Measurements from ENCODE around the gene ZNF175. TPM values are rescaled to one million over a fixed set of nuclear protein-coding genes. Genes with fewer than 3 reads are reported as not detected.

Gene ZNF175
- polyA plus RNA-seq, 1 donor (not counting 4 experiments of a cell fraction or from before 2014, with no cell fraction given), result 3.8 TPM

GRCh38 chr19:51565583-51565982, 5.5 kb upstream of the ZNF175 start:
- Histone ChIP-seq H3K9ac (ENCODE audit: control insufficient read depth, extremely low read depth, insufficient read depth, low read length) (no peak overlapping the region), H3K27ac (ENCODE audit: control insufficient read depth, insufficient read depth, low read length) (no peak overlapping the region), H3K4me2 (ENCODE audit: control insufficient read depth, extremely low read depth, insufficient read depth, low read depth, low read length) (no peak overlapping the region), H3K9me1 (ENCODE audit: control insufficient read depth, extremely low read depth, insufficient read depth, low read length) (no peaks in the 10 kb centered on the region), H3K4me3 (ENCODE audit: control insufficient read depth in 2 of 3, extremely low read depth in 1 of 3, insufficient read depth in 2 of 3, low read depth in 1 of 3, low read length in 3 of 3) (no peak overlapping the region), H4K20me1 (ENCODE audit: control insufficient read depth, extremely low read depth, insufficient read depth, low read length) (no peaks in the 10 kb centered on the region), H3K36me3 (ENCODE audit: control insufficient read depth in 2 of 2, extremely low read depth in 1 of 2, insufficient read depth in 2 of 2, low read length in 2 of 2) (no peaks in the 10 kb centered on the region), H3K9me3 (ENCODE audit: control insufficient read depth, low read depth, low read length) (no peaks in the 10 kb centered on the region), H2AFZ (ENCODE audit: control insufficient read depth, low read length) (no peak overlapping the region), H3K27me3 (ENCODE audit: control insufficient read depth, extremely low read depth, insufficient read depth, low read length) (no peaks in the 10 kb centered on the region), H3K79me2 (ENCODE audit: control insufficient read depth, insufficient read depth, low read length) (no peaks in the 10 kb centered on the region), H3K4me1 (ENCODE audit: control insufficient read depth, extremely low read depth, insufficient read depth, low read length) (no peaks in the 10 kb centered on the region)
- dilution Hi-C loops (cut with MboI; ENCODE audit: extremely low pct_ligation_motif_present, low sequenced_read_pairs), result no loop called here
- DNase-seq (ENCODE audit: low read depth, low spot score), result no peak
- no peak for FAIRE-seq
- TF ChIP-seq CTCF (optimal IDR thresholded peaks at IDR 0.05 in 1 of 3, IDR thresholded peaks at IDR 0.05 in 1 of 3, conservative IDR thresholded peaks at IDR 0.05 in 1 of 3; ENCODE audit: extremely low read depth in 1 of 3, insufficient read depth in 2 of 3, low read length in 3 of 3), result no peak
- TF ChIP-seq EZH2 (IDR thresholded peaks at IDR 0.05; ENCODE audit: low read length), result no peak

GRCh38 chr19:51566489-51567100, 4.5 kb upstream of the ZNF175 start:
- Histone ChIP-seq H3K79me2 (ENCODE audit: control insufficient read depth, insufficient read depth, low read length) (peaks cover 4% of the 10 kb centered on the region), H2AFZ (ENCODE audit: control insufficient read depth, low read length) (no peak overlapping the region), H3K9ac (ENCODE audit: control insufficient read depth, extremely low read depth, insufficient read depth, low read length) (no peak overlapping the region), H3K4me2 (ENCODE audit: control insufficient read depth, extremely low read depth, insufficient read depth, low read depth, low read length) (no peak overlapping the region), H3K9me1 (ENCODE audit: control insufficient read depth, extremely low read depth, insufficient read depth, low read length) (no peaks in the 10 kb centered on the region), H3K9me3 (ENCODE audit: control insufficient read depth, low read depth, low read length) (no peaks in the 10 kb centered on the region), H3K27me3 (ENCODE audit: control insufficient read depth, extremely low read depth, insufficient read depth, low read length) (no peaks in the 10 kb centered on the region), H3K4me3 (ENCODE audit: control insufficient read depth in 2 of 3, extremely low read depth in 1 of 3, insufficient read depth in 2 of 3, low read depth in 1 of 3, low read length in 3 of 3) (no peak overlapping the region), H3K27ac (ENCODE audit: control insufficient read depth, insufficient read depth, low read length) (no peak overlapping the region), H4K20me1 (ENCODE audit: control insufficient read depth, extremely low read depth, insufficient read depth, low read length) (no peaks in the 10 kb centered on the region), H3K4me1 (ENCODE audit: control insufficient read depth, extremely low read depth, insufficient read depth, low read length) (peaks cover 1% of the 10 kb centered on the region), H3K36me3 (ENCODE audit: control insufficient read depth in 2 of 2, extremely low read depth in 1 of 2, insufficient read depth in 2 of 2, low read length in 2 of 2) (no peaks in the 10 kb centered on the region)
- TF ChIP-seq CTCF (optimal IDR thresholded peaks at IDR 0.05 in 1 of 3, IDR thresholded peaks at IDR 0.05 in 1 of 3, conservative IDR thresholded peaks at IDR 0.05 in 1 of 3; ENCODE audit: extremely low read depth in 1 of 3, insufficient read depth in 2 of 3, low read length in 3 of 3) (no peak), EZH2 (IDR thresholded peaks at IDR 0.05; ENCODE audit: low read length) (no peak)
- DNase-seq (ENCODE audit: low read depth, low spot score) (no peak), FAIRE-seq (no peak)
- dilution Hi-C loops (cut with MboI; ENCODE audit: extremely low pct_ligation_motif_present, low sequenced_read_pairs), result no loop called here
